Mesendoderm (in vitro differentiated cells): ENCODE data around the gene MTCL3.

Experiments
- DNase-seq: peaks from one replicate; pipeline ENCODE4 v3.0.0; 2013
- H2AK5ac ChIP-seq: 2 replicates; pipeline ENCODE4 v1.6.1; 2013; ENCODE audit warnings: low read length, inconsistent platforms
- H2BK120ac ChIP-seq: 2 replicates; pipeline ENCODE4 v1.6.1; 2013; ENCODE audit warnings: low read depth, mild to moderate bottlenecking, low read length, moderate library complexity, mixed read lengths
- H2BK15ac ChIP-seq: replicated peaks from 2 replicates; pipeline ENCODE4 v1.6.1; 2013; ENCODE audit warnings: low read depth, mild to moderate bottlenecking, moderate library complexity
- H2BK5ac ChIP-seq: 2 replicates; pipeline ENCODE4 v1.6.1; 2013; ENCODE audit warnings: low read length, inconsistent platforms
- H3K18ac ChIP-seq: 2 replicates; pipeline ENCODE4 v1.6.1; 2013; ENCODE audit warnings: mild to moderate bottlenecking, low read length, mixed read lengths
- H3K23ac ChIP-seq: one replicate; pipeline ENCODE4 v1.6.1; 2013; ENCODE audit warnings: low read length
- H3K27ac ChIP-seq: 2 replicates; pipeline ENCODE4 v1.5.1; 2013; ENCODE audit warnings: low read depth, mild to moderate bottlenecking, inconsistent platforms, low read length, moderate library complexity
- H3K27me3 ChIP-seq: 2 replicates; pipeline ENCODE4 v1.6.1; 2013; ENCODE audit warnings: low read length, control low read depth, mild to moderate bottlenecking, inconsistent platforms; ENCODE audit not compliant: insufficient read depth, poor library complexity
- H3K36me3 ChIP-seq: 2 replicates; pipeline ENCODE4 v1.6.1; 2013; ENCODE audit warnings: low read length, inconsistent platforms; ENCODE audit not compliant: control insufficient read depth, insufficient read depth
- H3K4ac ChIP-seq: one replicate; pipeline ENCODE4 v1.6.1; 2013; ENCODE audit warnings: low read depth, mild to moderate bottlenecking, low read length, moderate library complexity
- H3K4me1 ChIP-seq: 2 replicates; pipeline ENCODE4 v1.6.1; 2013; ENCODE audit warnings: low read depth, low read length, inconsistent platforms; ENCODE audit not compliant: control insufficient read depth
- H3K4me2 ChIP-seq: 2 replicates; pipeline ENCODE4 v1.6.1; 2013; ENCODE audit warnings: low read length
- H3K4me3 ChIP-seq: 2 replicates; pipeline ENCODE4 v1.5.1; 2013; ENCODE audit warnings: mild to moderate bottlenecking, low read length
- H3K56ac ChIP-seq: one replicate; pipeline ENCODE4 v1.6.1; 2013; ENCODE audit warnings: low read length
- H3K79me1 ChIP-seq: 2 replicates; pipeline ENCODE4 v1.6.1; 2013; ENCODE audit warnings: low read length, inconsistent platforms
- H3K79me2 ChIP-seq: 2 replicates; pipeline ENCODE4 v1.6.1; 2013; ENCODE audit warnings: mild to moderate bottlenecking, low read length; ENCODE audit not compliant: control insufficient read depth, insufficient read depth
- H3K9ac ChIP-seq: 2 replicates; pipeline ENCODE4 v1.6.1; 2013; ENCODE audit warnings: low read length, inconsistent platforms
- H4K5ac ChIP-seq: one replicate; pipeline ENCODE4 v1.6.1; 2013; ENCODE audit warnings: low read length
- H4K8ac ChIP-seq: one replicate; pipeline ENCODE4 v1.6.1; 2013; ENCODE audit warnings: low read depth, mild to moderate bottlenecking, control low read depth, low read length, moderate library complexity
- WGBS: extraction: QIAGEN DNeasy Blood & Tissue Kit; methylation state at CpG from one replicate; pipeline ENCODE4 v1.1.7; 2013; ENCODE audit warnings: low lambda C conversion rate, missing lambda C conversion rate; ENCODE audit not compliant: insufficient coverage; ENCODE audit errors: extremely low coverage; 5-methylcytosine and 5-hydroxymethylcytosine counted together

The MTCL3 gene

DNA sequence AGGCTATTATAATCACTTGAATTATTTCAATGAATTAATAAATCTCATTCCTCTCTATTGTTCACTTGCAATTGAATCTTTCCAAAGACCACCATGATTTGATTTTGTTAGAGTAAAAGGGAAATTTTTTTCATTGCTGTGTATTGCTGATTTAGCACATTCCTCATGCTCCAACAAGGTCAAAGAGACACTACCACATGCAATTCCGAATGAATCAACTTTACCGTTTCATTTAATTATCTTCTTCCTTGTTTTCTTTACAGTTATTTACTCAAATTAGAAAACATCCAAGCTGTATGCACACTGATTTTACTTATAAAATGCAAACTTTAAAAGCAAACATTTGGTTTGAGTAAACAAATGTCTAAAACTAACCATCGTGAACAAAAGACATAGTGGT lies 60.9 kb downstream of the MTCL3 start:
- H2BK120ac ChIP-seq = no peak overlapping the region
- 100% methylated on average over 2 of the region's 3 CpGs for WGBS
- H4K5ac ChIP-seq = no peak overlapping the region
- H3K27ac ChIP-seq = no peak overlapping the region
- H4K8ac ChIP-seq = no peak overlapping the region
- no peaks in the 10 kb centered on the region for H3K36me3 ChIP-seq
- H2AK5ac ChIP-seq = no peak overlapping the region
- H3K18ac ChIP-seq = no peak overlapping the region
- H3K4me2 ChIP-seq = no peak overlapping the region
- no peak overlapping the region for H3K4me3 ChIP-seq
- no peaks in the 10 kb centered on the region for H3K79me1 ChIP-seq
- no peak overlapping the region for H3K9ac ChIP-seq
- H3K4ac ChIP-seq = no peak overlapping the region
- H3K56ac ChIP-seq = no peak overlapping the region
- H3K4me1 ChIP-seq = no peaks in the 10 kb centered on the region
- no peaks in the 10 kb centered on the region for H3K79me2 ChIP-seq
- no peaks in the 10 kb centered on the region for H3K27me3 ChIP-seq
- H2BK15ac ChIP-seq = no peak overlapping the region
- DNase-seq = no peak
- H3K23ac ChIP-seq = no peak overlapping the region
- H2BK5ac ChIP-seq = no peak overlapping the region

DNA sequence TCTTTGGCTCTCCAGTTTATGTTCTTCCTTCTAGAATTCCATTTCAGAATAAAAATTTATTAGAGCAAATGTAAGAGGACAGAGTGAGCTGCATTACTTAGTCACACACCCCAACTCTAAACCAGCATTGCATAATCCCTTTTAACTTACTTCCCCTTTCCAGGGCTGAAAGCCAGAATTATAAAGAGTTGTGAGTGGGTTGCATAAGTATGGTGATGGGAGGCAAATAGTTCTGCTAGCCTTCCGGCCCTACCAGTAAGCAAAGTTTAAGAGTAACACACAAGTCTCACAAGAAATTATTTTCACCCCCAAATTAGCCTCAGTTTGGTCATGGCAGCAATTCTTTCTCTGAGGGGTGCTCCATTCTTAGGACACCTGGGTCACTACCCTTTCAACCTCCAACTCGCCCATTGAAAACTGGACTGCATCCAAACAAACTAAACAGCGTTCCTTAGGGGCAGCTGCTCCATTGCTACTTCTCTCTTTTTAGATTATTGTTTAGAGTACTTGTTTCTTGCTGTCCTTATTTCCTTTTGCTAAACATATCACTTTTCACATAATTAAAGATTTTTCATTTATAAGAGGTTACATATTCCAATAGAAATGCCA lies 61.6 kb downstream of the MTCL3 start:
- Histone ChIP-seq H4K5ac (no peak overlapping the region), H3K27ac (no peak overlapping the region), H3K27me3 (no peaks in the 10 kb centered on the region), H3K4me3 (no peak overlapping the region), H3K4me1 (no peaks in the 10 kb centered on the region), H4K8ac (peak overlapping the region; percentile 76), H3K4ac (no peak overlapping the region), H2AK5ac (no peak overlapping the region), H3K9ac (no peak overlapping the region), H2BK120ac (no peak overlapping the region), H3K56ac (no peak overlapping the region), H3K36me3 (no peaks in the 10 kb centered on the region), H3K79me1 (no peaks in the 10 kb centered on the region), H2BK15ac (no peak overlapping the region), H3K18ac (no peak overlapping the region), H3K79me2 (no peaks in the 10 kb centered on the region), H3K23ac (no peak overlapping the region), H2BK5ac (no peak overlapping the region), H3K4me2 (no peak overlapping the region)
- peak; percentile 10 for DNase-seq
- WGBS = no CpG with 5 or more reads among the region's 3 CpGs

DNA sequence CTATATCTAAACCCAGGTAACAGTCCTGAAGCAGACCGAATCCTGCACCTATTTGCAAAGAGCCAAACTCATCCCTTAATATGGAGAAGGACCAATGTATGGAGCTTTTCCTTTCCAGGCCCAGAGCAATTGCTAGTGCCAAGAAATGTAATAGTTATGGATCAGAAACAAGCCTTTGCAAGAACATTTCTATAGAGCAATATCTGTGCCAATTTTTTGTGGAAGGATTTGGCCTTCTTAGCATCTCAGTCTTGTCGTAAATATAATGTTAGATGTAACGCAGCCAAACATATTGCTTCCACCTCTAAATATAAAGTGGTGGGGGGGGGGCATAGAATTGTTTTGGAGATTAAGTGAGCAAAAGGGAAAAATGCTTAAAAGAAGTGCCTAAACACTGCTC lies 62.7 kb downstream of the MTCL3 start:
- Histone ChIP-seq H3K4me3 (no peak overlapping the region), H2BK5ac (no peak overlapping the region), H3K79me1 (no peaks in the 10 kb centered on the region), H4K8ac (no peak overlapping the region), H3K36me3 (no peaks in the 10 kb centered on the region), H2AK5ac (no peak overlapping the region), H3K23ac (no peak overlapping the region), H3K27me3 (no peaks in the 10 kb centered on the region), H3K18ac (no peak overlapping the region), H3K56ac (no peak overlapping the region), H3K4me1 (no peaks in the 10 kb centered on the region), H4K5ac (no peak overlapping the region), H3K9ac (no peak overlapping the region), H2BK15ac (no peak overlapping the region), H3K79me2 (no peaks in the 10 kb centered on the region), H2BK120ac (no peak overlapping the region), H3K27ac (no peak overlapping the region), H3K4me2 (no peak overlapping the region), H3K4ac (no peak overlapping the region)
- WGBS = no CpG with 5 or more reads among the region's 3 CpGs
- no peak for DNase-seq

DNA sequence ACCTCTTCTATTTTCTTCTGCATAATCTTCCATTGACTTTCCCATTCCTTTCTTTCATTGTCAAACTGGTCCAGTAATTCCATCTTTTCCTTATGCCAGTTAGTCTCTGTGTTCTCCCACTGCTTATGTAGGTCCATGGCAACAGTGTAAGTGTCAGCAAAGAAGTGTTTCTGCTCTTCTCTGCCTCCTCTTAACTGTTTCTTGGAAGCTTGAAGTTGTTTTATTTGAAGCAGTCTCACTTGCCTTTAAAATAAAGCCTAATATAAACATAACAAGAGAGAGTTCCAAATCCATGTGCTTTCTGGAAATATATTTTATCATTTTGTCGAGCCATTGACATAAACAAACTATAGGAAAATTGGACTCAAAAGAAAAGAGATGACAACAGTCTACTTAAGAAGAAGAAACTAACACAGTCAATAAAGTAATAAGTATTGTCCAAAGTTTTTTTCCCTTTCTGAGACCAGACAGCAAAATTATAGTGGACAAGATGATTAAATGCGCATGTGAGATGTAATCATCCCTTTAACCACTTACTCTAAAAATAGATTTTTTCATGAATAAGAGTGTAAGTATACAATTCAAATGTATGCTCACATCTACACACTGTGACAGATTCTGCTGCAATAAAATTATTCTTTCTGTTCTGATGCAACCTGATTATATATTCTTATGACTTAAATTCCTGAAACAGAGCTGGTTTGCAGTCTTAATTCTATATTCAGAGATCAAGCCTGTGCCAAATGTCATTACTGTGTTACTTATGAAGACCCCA lies 65.1 kb downstream of the MTCL3 start:
- no peak overlapping the region for H3K4me3 ChIP-seq
- H3K4me2 ChIP-seq = no peak overlapping the region
- no peak overlapping the region for H3K56ac ChIP-seq
- H2AK5ac ChIP-seq = no peak overlapping the region
- H2BK5ac ChIP-seq = no peak overlapping the region
- no peak overlapping the region for H3K4ac ChIP-seq
- WGBS = no CpG with 5 or more reads among the region's 2 CpGs
- no peaks in the 10 kb centered on the region for H3K79me1 ChIP-seq
- no peak overlapping the region for H3K9ac ChIP-seq
- H2BK120ac ChIP-seq = no peak overlapping the region
- no peaks in the 10 kb centered on the region for H3K4me1 ChIP-seq
- no peak overlapping the region for H3K18ac ChIP-seq
- H3K36me3 ChIP-seq = no peaks in the 10 kb centered on the region
- no peak overlapping the region for H2BK15ac ChIP-seq
- H3K79me2 ChIP-seq = no peaks in the 10 kb centered on the region
- no peaks in the 10 kb centered on the region for H3K27me3 ChIP-seq
- H3K27ac ChIP-seq = no peak overlapping the region
- no peak overlapping the region for H4K5ac ChIP-seq
- no peak for DNase-seq
- H3K23ac ChIP-seq = no peak overlapping the region
- no peak overlapping the region for H4K8ac ChIP-seq

DNA sequence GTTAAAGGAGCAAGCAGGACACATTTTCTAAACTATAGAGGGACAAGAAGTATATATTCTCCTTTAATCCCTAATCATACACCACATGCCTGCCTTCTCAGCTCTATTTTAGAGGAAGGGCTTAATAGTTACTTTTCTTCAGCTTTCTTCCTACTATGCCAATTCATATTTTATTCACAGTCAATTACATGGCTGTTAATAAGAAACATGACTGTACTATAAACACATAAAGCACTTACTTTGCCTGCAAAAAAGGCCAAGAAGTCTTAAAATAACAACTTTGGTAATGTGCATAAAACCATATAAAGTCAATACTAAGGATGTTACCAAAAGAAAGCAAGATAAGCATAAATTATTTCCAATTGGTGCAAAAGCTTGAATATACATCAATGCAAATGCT lies 66.3 kb downstream of the MTCL3 start:
- no peak overlapping the region for H3K4me2 ChIP-seq
- H3K4me3 ChIP-seq = no peak overlapping the region
- no peaks in the 10 kb centered on the region for H3K36me3 ChIP-seq
- H3K27ac ChIP-seq = no peak overlapping the region
- H2BK120ac ChIP-seq = no peak overlapping the region
- no peak overlapping the region for H3K23ac ChIP-seq
- H3K56ac ChIP-seq = no peak overlapping the region
- H3K79me2 ChIP-seq = no peaks in the 10 kb centered on the region
- H2AK5ac ChIP-seq = no peak overlapping the region
- H2BK5ac ChIP-seq = no peak overlapping the region
- no peak overlapping the region for H3K9ac ChIP-seq
- no peak overlapping the region for H4K5ac ChIP-seq
- no peak overlapping the region for H4K8ac ChIP-seq
- no peak overlapping the region for H3K4ac ChIP-seq
- H3K18ac ChIP-seq = no peak overlapping the region
- no peaks in the 10 kb centered on the region for H3K4me1 ChIP-seq
- no peaks in the 10 kb centered on the region for H3K27me3 ChIP-seq
- DNase-seq = no peak
- no peak overlapping the region for H2BK15ac ChIP-seq
- H3K79me1 ChIP-seq = no peaks in the 10 kb centered on the region

DNA sequence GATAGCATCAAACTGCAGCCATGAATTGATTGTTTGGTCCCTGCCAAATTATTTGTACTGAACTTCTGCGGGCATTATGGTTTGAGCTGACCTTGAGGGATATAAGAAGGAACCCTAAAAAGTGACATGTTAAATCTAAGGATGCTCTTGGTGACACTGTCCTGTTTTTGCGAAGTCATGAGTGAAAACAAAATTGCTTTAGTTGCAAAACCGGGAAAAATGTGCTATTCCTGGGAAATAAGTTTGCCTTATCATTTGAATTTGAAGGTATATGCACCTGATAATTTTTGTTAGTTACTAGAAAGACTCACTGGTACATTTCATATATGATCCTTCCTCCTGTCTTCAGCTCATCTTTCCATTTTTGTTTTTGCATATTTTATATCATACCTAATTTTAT lies 67.7 kb downstream of the MTCL3 start:
- Histone ChIP-seq H3K4me3 (no peak overlapping the region), H3K79me2 (no peaks in the 10 kb centered on the region), H3K4me2 (no peak overlapping the region), H3K9ac (no peak overlapping the region), H2AK5ac (no peak overlapping the region), H3K18ac (no peak overlapping the region), H3K27me3 (no peaks in the 10 kb centered on the region), H3K4ac (no peak overlapping the region), H3K79me1 (no peaks in the 10 kb centered on the region), H3K56ac (no peak overlapping the region), H4K5ac (no peak overlapping the region), H3K23ac (no peak overlapping the region), H2BK120ac (no peak overlapping the region), H2BK15ac (no peak overlapping the region), H2BK5ac (no peak overlapping the region), H4K8ac (no peak overlapping the region), H3K36me3 (peaks cover 2% of the 10 kb centered on the region), H3K4me1 (no peaks in the 10 kb centered on the region), H3K27ac (no peak overlapping the region)
- DNase-seq = no peak
- no CpG with 5 or more reads among the region's 3 CpGs for WGBS
